Mesenchymal stem cell (in vitro differentiated cells and primary cell): ENCODE results near the gene MCM7.

Experiments
- DNase-seq: peaks from one replicate; pipeline ENCODE4 v3.0.0-alpha.2; 2013
- H2AFZ ChIP-seq: one replicate; pipeline ENCODE4 v1.6.1; 2013; ENCODE audit warnings: low read depth, mild to moderate bottlenecking, control low read depth, inconsistent platforms, low read length, moderate library complexity
- H2AK5ac ChIP-seq: 2 replicates; pipeline ENCODE4 v1.6.1; 2013; ENCODE audit warnings: low read length, moderate library complexity, mild to moderate bottlenecking, inconsistent platforms; ENCODE audit not compliant: severe bottlenecking
- H2BK120ac ChIP-seq: one replicate; pipeline ENCODE4 v1.6.1; 2013; ENCODE audit warnings: low read depth, mild to moderate bottlenecking, inconsistent platforms, low read length, moderate library complexity
- H2BK12ac ChIP-seq, 2 experiments: one replicate each; pipeline ENCODE4 v1.6.1; 2013; ENCODE audit warnings: inconsistent platforms in 2 of 2, low read length in 2 of 2, mild to moderate bottlenecking in 2 of 2, moderate library complexity in 2 of 2, control low read depth in 1 of 2
- H2BK15ac ChIP-seq: one replicate; pipeline ENCODE4 v1.6.1; 2013; ENCODE audit warnings: mild to moderate bottlenecking, low read depth, inconsistent platforms; ENCODE audit not compliant: poor library complexity, severe bottlenecking
- H2BK5ac ChIP-seq: 2 replicates; pipeline ENCODE4 v1.6.1; 2013; ENCODE audit warnings: low read depth, mild to moderate bottlenecking, low read length, control low read depth, inconsistent platforms; ENCODE audit not compliant: poor library complexity, severe bottlenecking
- H3K14ac ChIP-seq, 2 experiments: one replicate each; pipeline ENCODE4 v1.6.1; 2013; ENCODE audit warnings: inconsistent platforms in 2 of 2, low read length in 2 of 2, control low read depth in 1 of 2, mild to moderate bottlenecking in 1 of 2, moderate library complexity in 1 of 2
- H3K18ac ChIP-seq, 2 experiments: one replicate each; pipeline ENCODE4 v1.6.1; 2013; ENCODE audit warnings: inconsistent platforms in 2 of 2, low read length in 2 of 2, control low read depth in 1 of 2, low read depth in 1 of 2, mild to moderate bottlenecking in 1 of 2
- H3K23ac ChIP-seq, 2 experiments: one replicate each; pipeline ENCODE4 v1.6.1; 2013; ENCODE audit warnings: inconsistent platforms in 2 of 2, low read length in 2 of 2, mild to moderate bottlenecking in 2 of 2, moderate library complexity in 2 of 2, control low read depth in 1 of 2
- H3K27ac ChIP-seq: 2 replicates; pipeline ENCODE4 v1.5.1; 2013; ENCODE audit warnings: mild to moderate bottlenecking, moderate library complexity, low read length, control low read depth, inconsistent platforms; ENCODE audit not compliant: poor library complexity, severe bottlenecking
- H3K27me3 ChIP-seq, 2 experiments: 2 replicates each; pipeline versions ENCODE4 v1.6.1 to v1.7.0; 2013; ENCODE audit warnings: low read length in 2 of 2, mild to moderate bottlenecking in 2 of 2, moderate library complexity in 2 of 2, control low read depth in 1 of 2, inconsistent platforms in 1 of 2; ENCODE audit not compliant: control insufficient read depth in 1 of 2, insufficient read depth in 1 of 2
- H3K36me3 ChIP-seq, 2 experiments: 2 replicates each; pipeline versions ENCODE4 v1.6.1 to v1.7.0; 2013; ENCODE audit warnings: low read length in 2 of 2, control low read depth in 1 of 2, inconsistent platforms in 1 of 2, low read depth in 1 of 2, mild to moderate bottlenecking in 1 of 2; ENCODE audit not compliant: insufficient read depth in 2 of 2, control insufficient read depth in 1 of 2
- H3K4ac ChIP-seq, 2 experiments: one replicate each; pipeline ENCODE4 v1.6.1; 2013; ENCODE audit warnings: inconsistent platforms in 2 of 2, low read length in 2 of 2, mild to moderate bottlenecking in 2 of 2, moderate library complexity in 2 of 2, control low read depth in 1 of 2, low read depth in 1 of 2
- H3K4me1 ChIP-seq: 2 replicates; pipeline ENCODE4 v1.6.1; 2013; ENCODE audit warnings: low read depth, low read length, control low read depth; ENCODE audit not compliant: control insufficient read depth, insufficient read depth
- H3K4me2 ChIP-seq: 2 replicates; pipeline ENCODE4 v1.6.1; 2013; ENCODE audit warnings: low read length, mild to moderate bottlenecking, inconsistent platforms; ENCODE audit not compliant: poor library complexity, severe bottlenecking
- H3K4me3 ChIP-seq, 2 experiments: 2 replicates each; pipeline versions ENCODE4 v1.5.1 to v1.7.0; 2013; ENCODE audit warnings: low read length in 2 of 2, mild to moderate bottlenecking in 2 of 2, control low read depth in 1 of 2, low read depth in 1 of 2; ENCODE audit not compliant: insufficient read depth in 1 of 2
- H3K79me1 ChIP-seq: replicated peaks from 2 replicates; pipeline ENCODE4 v1.6.1; 2013; ENCODE audit warnings: mild to moderate bottlenecking, control low read depth, low read length, inconsistent platforms; ENCODE audit not compliant: poor library complexity, severe bottlenecking
- H3K9ac ChIP-seq: 2 replicates; pipeline ENCODE4 v1.7.0; 2013; ENCODE audit warnings: mild to moderate bottlenecking, low read length, moderate library complexity
- H3K9me3 ChIP-seq: 2 replicates; pipeline ENCODE4 v1.7.0; 2013; ENCODE audit warnings: mild to moderate bottlenecking, low read length; ENCODE audit not compliant: control insufficient read depth
- H4K8ac ChIP-seq: one replicate; pipeline ENCODE4 v1.6.1; 2013; ENCODE audit warnings: inconsistent platforms, mild to moderate bottlenecking, low read length, moderate library complexity
- H4K91ac ChIP-seq: one replicate; pipeline ENCODE4 v1.6.1; 2013; ENCODE audit warnings: mild to moderate bottlenecking, low read length, inconsistent platforms
- WGBS: methylation state at CpG from one replicate; pipeline ENCODE4 v1.1.7; 2013; ENCODE audit warnings: mixed read lengths; 5-methylcytosine and 5-hydroxymethylcytosine counted together

The MCM7 gene

GRCh38 chr7:100093498-100093897 is 7.7 kb downstream of the MCM7 start:
- peak overlapping the region; percentile 2 for H3K9ac ChIP-seq
- H3K18ac ChIP-seq = no peak overlapping the region

GRCh38 chr7:100093054-100093453 is 8.1 kb downstream of the MCM7 start:
- H2BK15ac ChIP-seq = no peak overlapping the region
- no peak for DNase-seq
- WGBS = 74% methylated on average over 8 of the region's 8 CpGs
- H3K36me3 ChIP-seq = peaks cover 68 to 76% of the 10 kb centered on the region in 2 experiments
- H4K91ac ChIP-seq = no peak overlapping the region
- H3K9ac ChIP-seq = no peak overlapping the region
- no peak overlapping the region for H2BK12ac ChIP-seq
- no peak overlapping the region for H3K4me2 ChIP-seq
- no peak overlapping the region for H2AK5ac ChIP-seq
- H3K4ac ChIP-seq = no peak overlapping the region
- no peak overlapping the region for H2BK5ac ChIP-seq
- no peak overlapping the region for H2BK120ac ChIP-seq
- no peak overlapping the region for H3K18ac ChIP-seq
- H3K79me1 ChIP-seq = peaks cover 33% of the 10 kb centered on the region
- no peak overlapping the region for H3K27ac ChIP-seq
- H3K9me3 ChIP-seq = no peaks in the 10 kb centered on the region
- no peaks in the 10 kb centered on the region for H3K27me3 ChIP-seq
- no peak overlapping the region for H3K23ac ChIP-seq
- H3K14ac ChIP-seq = no peak overlapping the region
- H2AFZ ChIP-seq = no peak overlapping the region
- H3K4me3 ChIP-seq = no peak overlapping the region
- H4K8ac ChIP-seq = no peak overlapping the region
- H3K4me1 ChIP-seq = peaks cover 8% of the 10 kb centered on the region

More at GRCh38 chr7:100093498-100093897, 7.7 kb downstream of the MCM7 start:
- H2BK5ac ChIP-seq = no peak overlapping the region
- H2BK12ac ChIP-seq = no peak overlapping the region
- no peak overlapping the region for H3K4me2 ChIP-seq
- 73% methylated on average over 13 of the region's 13 CpGs for WGBS
- DNase-seq = no peak
- no peak overlapping the region for H3K14ac ChIP-seq
- no peak overlapping the region for H2AFZ ChIP-seq
- H2BK15ac ChIP-seq = no peak overlapping the region
- no peaks in the 10 kb centered on the region for H3K27me3 ChIP-seq
- H3K79me1 ChIP-seq = peaks cover 37% of the 10 kb centered on the region
- H3K4ac ChIP-seq = no peak overlapping the region
- H3K23ac ChIP-seq = peak overlapping the region in 1 of 2 experiments; percentile 18
- no peak overlapping the region for H4K8ac ChIP-seq
- peaks cover 72 to 81% of the 10 kb centered on the region in 2 experiments for H3K36me3 ChIP-seq
- peaks cover 4% of the 10 kb centered on the region for H3K4me1 ChIP-seq
- H3K4me3 ChIP-seq = no peak overlapping the region
- no peak overlapping the region for H2BK120ac ChIP-seq
- H3K27ac ChIP-seq = no peak overlapping the region
- H4K91ac ChIP-seq = no peak overlapping the region
- no peaks in the 10 kb centered on the region for H3K9me3 ChIP-seq
- H2AK5ac ChIP-seq = no peak overlapping the region

- Histone ChIP-seq H4K91ac (no peak overlapping the region), H3K14ac (no peak overlapping the region), H3K4me1 (peaks cover 8% of the 10 kb centered on the region), H3K27ac (no peak overlapping the region), H2AK5ac (no peak overlapping the region), H4K8ac (no peak overlapping the region), H3K4ac (peak overlapping the region in 1 of 2 experiments; percentile 32), H3K9me3 (no peaks in the 10 kb centered on the region), H2BK15ac (peak overlapping the region; percentile 68), H3K9ac (no peak overlapping the region), H3K4me2 (no peak overlapping the region), H2BK120ac (no peak overlapping the region), H3K79me1 (peaks cover 25% of the 10 kb centered on the region), H3K36me3 (peaks cover 54 to 64% of the 10 kb centered on the region in 2 experiments), H3K18ac (no peak overlapping the region), H2BK5ac (no peak overlapping the region), H2BK12ac (no peak overlapping the region), H3K4me3 (no peak overlapping the region), H3K23ac (peak overlapping the region in 1 of 2 experiments; percentile 68), H3K27me3 (no peaks in the 10 kb centered on the region), H2AFZ (no peak overlapping the region)
- peak; percentile 54 for DNase-seq
- 64% methylated on average over 19 of the region's 19 CpGs for WGBS
These were observed 9.6 kb downstream of the MCM7 start for GRCh38 chr7:100091411-100092181.

GRCh38 chr7:100090527-100091410 is 10.4 kb downstream of the MCM7 start:
- Histone ChIP-seq H3K27ac (no peak overlapping the region), H3K23ac (no peak overlapping the region), H4K91ac (peak overlapping the region; percentile 23), H2BK120ac (no peak overlapping the region), H3K9ac (peak overlapping the region; percentile 3), H3K79me1 (peaks cover 21% of the 10 kb centered on the region), H3K18ac (peak overlapping the region in 1 of 2 experiments; percentile 69), H3K4me3 (no peak overlapping the region), H3K9me3 (no peaks in the 10 kb centered on the region), H3K27me3 (no peaks in the 10 kb centered on the region), H3K4ac (peak overlapping the region in 1 of 2 experiments; percentile 50), H2BK15ac (no peak overlapping the region), H4K8ac (peak overlapping the region; percentile 47), H2AFZ (no peak overlapping the region), H2AK5ac (no peak overlapping the region), H2BK5ac (no peak overlapping the region), H3K4me2 (no peak overlapping the region), H2BK12ac (peak overlapping the region; percentile 29 to 88), H3K36me3 (peaks cover 46 to 55% of the 10 kb centered on the region in 2 experiments), H3K4me1 (peaks cover 8% of the 10 kb centered on the region), H3K14ac (peak overlapping the region in 1 of 2 experiments; percentile 8)
- no peak for DNase-seq
- 89% methylated on average over 13 of the region's 14 CpGs for WGBS
